Esophagus squamous epithelium (tissue), 5 donors: Measurements from ENCODE around the gene MANSC1. TPM values are rescaled to one million over a fixed set of nuclear protein-coding genes. Genes with fewer than 3 reads are reported as not detected.
"Not testable (repeated sequence)": the region's sequence is repeated elsewhere in the genome, so short reads cannot be mapped to it uniquely, and the experiment has no call there.

Source experiments
- DNase-seq: peaks from one replicate; lab custom pipeline; 2025; lab: John Stamatoyannopoulos, UW
- H3K27ac ChIP-seq, 4 donors: fragments of 200-600 bp; sonication (generic); one replicate each; pipeline ENCODE4 v1.5.1; 2016 to 2019; ENCODE audit warnings: mild to moderate bottlenecking in 1 of 4
- H3K27me3 ChIP-seq, 4 donors: fragments of 200-600 bp; sonication (generic); 1 replicate in 3 of 4; 2 replicates in 1 of 4; pipeline versions ENCODE4 v1.5.1 to v1.6.0; 2017 to 2021; ENCODE audit warnings: antibody characterized with exemption in 1 of 4
- H3K36me3 ChIP-seq, 3 donors: fragments of 200-600 bp; sonication (generic); one replicate each; pipeline ENCODE4 v1.5.1; 2016 to 2019
- H3K4me1 ChIP-seq, 3 donors: fragments of 200-600 bp; sonication (generic); one replicate each; pipeline ENCODE4 v1.5.1; 2017 to 2019
- H3K4me3 ChIP-seq, 4 donors: fragments of 200-600 bp; sonication (generic); 1 replicate in 3 of 4; 2 replicates in 1 of 4; pipeline ENCODE4 v1.5.1; 2016 to 2019; ENCODE audit warnings: mild to moderate bottlenecking in 2 of 4, moderate library complexity in 1 of 4
- H3K9me3 ChIP-seq, 3 donors: fragments of 200-600 bp; sonication (generic); one replicate each; pipeline ENCODE4 v1.5.1; 2016 to 2019
- CTCF ChIP-seq, 6 experiments: fragments of 450-650 bp in 4 of 6; fragments of 200-600 bp in 2 of 6; sonication (generic) in 2 of 6; IDR thresholded peaks; one replicate each; pipeline ENCODE4 v1.5.1; 2016 to 2019; ENCODE audit warnings: antibody characterized with exemption in 6 of 6, mild to moderate bottlenecking in 4 of 6, moderate library complexity in 4 of 6
- POLR2A ChIP-seq, 4 donors: fragments of 450-650 bp; IDR thresholded peaks; one replicate each; pipeline ENCODE4 v1.6.1; 2017; ENCODE audit warnings: antibody characterized with exemption in 4 of 4, mild to moderate bottlenecking in 4 of 4, moderate library complexity in 3 of 4
- WGBS, 2 donors: methylation state at CpG; one replicate each; pipeline ENCODE4 v1.1.5; 2018; 5-methylcytosine and 5-hydroxymethylcytosine counted together
- intact Hi-C: fragments of 100-400 bp; cut with DNase I; formaldehyde crosslinking; loops from one replicate; pipeline ENCODE4 v1.15.0; 2022
- total RNA-seq, 4 donors: library from RNA; depleted of rRNA; stranded (reverse); fragments of >200 nt; gene quantifications; one replicate each; pipeline ENCODE4 v1.1.0, GENCODE V29; 2016
- donor health status: DM: yes; HTN: yes; CAD: no.

Gene MANSC1
- total RNA-seq, 4 donors from 2014 or later: 22.5 to 59.0 (median 47.7) TPM

- intact Hi-C loops: no loop called here
- TF ChIP-seq POLR2A (IDR thresholded peaks at IDR 0.05) (no peak), CTCF (IDR thresholded peaks at IDR 0.05) (no peak)
These were observed 34.2 kb downstream of the MANSC1 start for GRCh38 chr12:12315838-12316237.

DNA sequence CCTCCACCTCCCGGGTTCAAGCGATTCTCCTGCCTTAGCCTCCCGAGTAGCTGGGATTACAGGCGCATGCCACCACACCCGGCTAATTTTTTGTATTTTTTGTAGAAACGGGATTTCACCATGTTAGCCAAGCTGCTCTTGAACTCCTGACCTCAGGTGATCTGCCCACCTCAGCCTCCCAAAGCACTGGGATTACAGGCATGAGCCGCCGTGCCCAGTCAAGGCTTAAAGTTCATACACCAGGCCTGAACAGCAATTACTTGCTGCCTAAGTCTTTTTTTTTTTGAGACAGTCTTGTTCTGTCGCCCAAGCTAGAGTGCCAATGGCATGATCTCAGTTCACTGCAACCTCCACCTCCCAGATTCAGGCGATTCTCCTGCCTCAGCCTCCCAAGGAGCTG, 39.3 kb downstream of the MANSC1 start:
- H3K36me3 ChIP-seq, H3K4me1 ChIP-seq, H3K27ac ChIP-seq, H3K9me3 ChIP-seq, H3K4me3 ChIP-seq, H3K27me3 ChIP-seq, intact Hi-C loops, DNase-seq: not testable (repeated sequence)
- 73 to 78% methylated on average over 7 of the region's 10 CpGs for WGBS, 2 donors

More at GRCh38 chr12:12315838-12316237, 34.2 kb downstream of the MANSC1 start:
- Histone ChIP-seq H3K27ac (no peak overlapping the region), H3K9me3 (no peaks in the 10 kb centered on the region), H3K4me3 (no peak overlapping the region), H3K27me3 (no peaks in the 10 kb centered on the region), H3K36me3 (no peaks in the 10 kb centered on the region), H3K4me1 (peaks cover 0 to 12% (median 0%) of the 10 kb centered on the region in 3 donors)
- DNase-seq: no peak

GRCh38 chr12:12305568-12306300, 44.3 kb downstream of the MANSC1 start:
- Histone ChIP-seq H3K9me3 (no peaks in the 10 kb centered on the region), H3K4me3 (no peak overlapping the region), H3K4me1 (no peaks in the 10 kb centered on the region), H3K36me3 (no peaks in the 10 kb centered on the region), H3K27ac (no peak overlapping the region), H3K27me3 (no peaks in the 10 kb centered on the region)
- 73 to 77% methylated on average over 6 to 7 of the region's 7 CpGs for WGBS, 2 donors
- intact Hi-C loops: no loop called here
- no peak for DNase-seq
- no peak for TF ChIP-seq POLR2A (IDR thresholded peaks at IDR 0.05)
- TF ChIP-seq CTCF (IDR thresholded peaks at IDR 0.05): no peak

DNA sequence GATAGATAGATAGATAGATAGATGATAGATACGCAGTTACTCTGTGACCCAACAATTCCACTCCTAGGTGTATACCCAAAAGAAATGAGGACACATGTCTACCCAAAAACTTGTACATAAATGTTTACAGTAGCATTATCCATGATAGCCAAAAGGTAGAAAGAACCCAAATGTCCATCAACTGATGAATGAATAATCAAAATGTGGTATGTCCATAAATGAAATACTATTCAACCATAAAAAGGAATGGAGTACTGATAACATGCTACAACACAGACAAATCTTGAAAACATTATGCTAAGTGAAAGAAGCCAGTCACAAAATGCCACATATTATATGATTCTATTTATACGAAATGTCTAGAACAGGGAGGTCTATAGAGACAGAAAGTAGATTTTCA, 47.1 kb downstream of the MANSC1 start:
- Histone ChIP-seq H3K36me3 (no peaks in the 10 kb centered on the region), H3K4me1 (no peaks in the 10 kb centered on the region), H3K4me3 (no peak overlapping the region), H3K27ac (no peak overlapping the region), H3K27me3 (no peaks in the 10 kb centered on the region), H3K9me3 (no peaks in the 10 kb centered on the region)
- intact Hi-C loops: no loop called here
- WGBS, 2 donors: 88 to 90% methylated on average over 2 of the region's 2 CpGs
- no peak for DNase-seq
- TF ChIP-seq POLR2A (IDR thresholded peaks at IDR 0.05) (no peak), CTCF (IDR thresholded peaks at IDR 0.05) (no peak)

DNA sequence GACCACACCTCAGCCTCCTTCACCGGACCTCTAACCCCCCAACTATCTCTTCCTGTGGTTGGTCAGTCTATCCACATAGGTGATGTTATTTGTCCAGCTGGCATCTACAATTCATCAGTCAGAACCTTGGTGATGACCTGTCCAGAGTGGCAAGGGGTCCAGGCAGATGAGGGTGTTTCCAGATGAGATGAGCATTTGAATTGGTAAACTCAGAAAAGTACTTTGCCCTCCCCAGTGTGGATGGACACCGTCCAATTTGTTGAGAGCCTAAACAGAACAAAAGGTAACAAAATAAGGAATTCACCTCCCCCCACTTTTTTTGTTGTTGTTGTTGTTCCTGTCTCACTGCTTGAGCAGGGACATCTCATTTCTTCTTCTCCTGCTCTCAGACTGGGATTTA, 48.9 kb downstream of the MANSC1 start:
- TF ChIP-seq CTCF (IDR thresholded peaks at IDR 0.05): no peak
- TF ChIP-seq POLR2A (IDR thresholded peaks at IDR 0.05): no peak
- Histone ChIP-seq H3K9me3 (no peaks in the 10 kb centered on the region), H3K27me3 (peaks cover 0 to 9% (median 0%) of the 10 kb centered on the region in 4 donors), H3K4me3 (no peak overlapping the region), H3K36me3 (no peaks in the 10 kb centered on the region), H3K27ac (no peak overlapping the region), H3K4me1 (no peaks in the 10 kb centered on the region)
- DNase-seq: no peak
- WGBS, 2 donors: 93 to 100% methylated on average over 1 to 2 of the region's 2 CpGs
- intact Hi-C loops: no loop called here
